Stomach (tissue), 4 donors: ENCODE measurements around the gene NFE2L2.

Experiments
- EP300 ChIP-seq: sonication (generic); formaldehyde crosslinking; IDR thresholded peaks from one replicate; pipeline ENCODE4 v1.6.1; 2017; ENCODE audit warnings: antibody characterized with exemption
- POLR2A ChIP-seq, 4 donors: fragments of 450-650 bp; IDR thresholded peaks; one replicate each; pipeline ENCODE4 v1.6.1; 2016; ENCODE audit warnings: antibody characterized with exemption in 4 of 4, control low read depth in 2 of 4, mild to moderate bottlenecking in 1 of 4, moderate library complexity in 1 of 4
- TF ChIP-seq, protein P1 (sequence below), 7 experiments: fragments of 450-650 bp in 4 of 7; fragments of 200-600 bp in 3 of 7; sonication (generic) in 3 of 7; IDR thresholded peaks; one replicate each; pipeline ENCODE4 v1.5.1; 2016 to 2019; ENCODE audit warnings: antibody characterized with exemption in 7 of 7, control low read depth in 2 of 7, mild to moderate bottlenecking in 1 of 7

DNA sequence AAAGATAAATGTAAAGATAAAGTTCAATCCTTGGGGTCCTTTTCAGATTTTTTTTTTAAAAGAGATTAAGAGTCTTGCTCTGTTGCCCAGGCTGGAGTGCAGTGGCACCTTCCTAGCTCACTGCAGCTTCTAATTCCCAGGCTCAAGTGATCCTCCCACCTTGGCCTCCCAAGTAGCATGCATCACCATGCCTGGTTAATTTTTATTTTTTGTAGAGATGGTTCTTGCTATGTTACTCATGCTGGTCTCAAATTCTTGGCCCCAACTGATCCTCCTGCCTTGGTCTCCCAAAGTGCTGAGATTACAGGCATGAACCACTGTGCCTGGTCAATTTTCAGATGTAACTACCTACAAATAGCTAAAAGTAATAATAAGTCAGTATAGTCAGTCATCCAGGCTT lies 21.1 kb downstream of the NFE2L2 start:
- TF ChIP-seq, protein P1, sequence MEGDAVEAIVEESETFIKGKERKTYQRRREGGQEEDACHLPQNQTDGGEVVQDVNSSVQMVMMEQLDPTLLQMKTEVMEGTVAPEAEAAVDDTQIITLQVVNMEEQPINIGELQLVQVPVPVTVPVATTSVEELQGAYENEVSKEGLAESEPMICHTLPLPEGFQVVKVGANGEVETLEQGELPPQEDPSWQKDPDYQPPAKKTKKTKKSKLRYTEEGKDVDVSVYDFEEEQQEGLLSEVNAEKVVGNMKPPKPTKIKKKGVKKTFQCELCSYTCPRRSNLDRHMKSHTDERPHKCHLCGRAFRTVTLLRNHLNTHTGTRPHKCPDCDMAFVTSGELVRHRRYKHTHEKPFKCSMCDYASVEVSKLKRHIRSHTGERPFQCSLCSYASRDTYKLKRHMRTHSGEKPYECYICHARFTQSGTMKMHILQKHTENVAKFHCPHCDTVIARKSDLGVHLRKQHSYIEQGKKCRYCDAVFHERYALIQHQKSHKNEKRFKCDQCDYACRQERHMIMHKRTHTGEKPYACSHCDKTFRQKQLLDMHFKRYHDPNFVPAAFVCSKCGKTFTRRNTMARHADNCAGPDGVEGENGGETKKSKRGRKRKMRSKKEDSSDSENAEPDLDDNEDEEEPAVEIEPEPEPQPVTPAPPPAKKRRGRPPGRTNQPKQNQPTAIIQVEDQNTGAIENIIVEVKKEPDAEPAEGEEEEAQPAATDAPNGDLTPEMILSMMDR (IDR thresholded peaks at IDR 0.05), result no peak
- TF ChIP-seq EP300, result no peak
- no peak for TF ChIP-seq POLR2A (IDR thresholded peaks at IDR 0.05)
